T-helper 2 cell treated with Interferon-gamma antibody and Interleukin-4, amounts not matched to agents 5 μg/mL and 100 μg/mL, for 36 hours (primary cell): ENCODE results near the gene NTN4.
"Not testable (repeated sequence)": the region's sequence is repeated elsewhere in the genome, so short reads cannot be mapped to it uniquely, and the experiment has no call there.

Experiments
- DNase-seq: peaks from one replicate; pipeline ENCODE4 v3.0.0; 2021; ENCODE audit warnings: low spot score
- H3K27ac Mint-ChIP-seq: one replicate; pipeline ENCODE4 v1.8.0; 2021; ENCODE audit warnings: mild to moderate bottlenecking, mixed read lengths
- H3K27me3 Mint-ChIP-seq: one replicate; pipeline ENCODE4 v1.8.0; 2021; ENCODE audit warnings: low read depth, mixed read lengths
- H3K36me3 Mint-ChIP-seq: one replicate; pipeline ENCODE4 v1.8.0; 2021; ENCODE audit warnings: low read depth, mixed read lengths
- H3K4me1 Mint-ChIP-seq: one replicate; pipeline ENCODE4 v1.8.0; 2021; ENCODE audit warnings: low read depth, mixed read lengths
- H3K4me3 Mint-ChIP-seq: one replicate; pipeline ENCODE4 v1.8.0; 2022; ENCODE audit warnings: mild to moderate bottlenecking, moderate library complexity, mixed read lengths
- H3K9me3 Mint-ChIP-seq: one replicate; pipeline ENCODE4 v1.8.0; 2021; ENCODE audit warnings: mixed read lengths

Gene NTN4

GRCh38 chr12:95634622-95635621 lies 155.6 kb downstream of the NTN4 start:
- Mint-ChIP-seq H3K9me3 (no peaks in the 10 kb centered on the region), H3K27me3 (no peaks in the 10 kb centered on the region), H3K36me3 (no peaks in the 10 kb centered on the region), H3K4me3 (no peak overlapping the region), H3K4me1 (no peaks in the 10 kb centered on the region), H3K27ac (no peak overlapping the region)
- DNase-seq = no peak

GRCh38 chr12:95633732-95634465 lies 156.7 kb downstream of the NTN4 start:
- no peaks in the 10 kb centered on the region for H3K27me3 Mint-ChIP-seq
- no peak for DNase-seq
- H3K9me3 Mint-ChIP-seq = no peaks in the 10 kb centered on the region
- no peak overlapping the region for H3K4me3 Mint-ChIP-seq
- H3K27ac Mint-ChIP-seq = no peak overlapping the region
- H3K36me3 Mint-ChIP-seq = no peaks in the 10 kb centered on the region
- no peaks in the 10 kb centered on the region for H3K4me1 Mint-ChIP-seq

- H3K4me1 Mint-ChIP-seq = no peaks in the 10 kb centered on the region
- no peak overlapping the region for H3K27ac Mint-ChIP-seq
- no peaks in the 10 kb centered on the region for H3K27me3 Mint-ChIP-seq
- H3K4me3 Mint-ChIP-seq = no peak overlapping the region
- no peaks in the 10 kb centered on the region for H3K36me3 Mint-ChIP-seq
- DNase-seq = no peak
- no peaks in the 10 kb centered on the region for H3K9me3 Mint-ChIP-seq
Measured at GRCh38 chr12:95633049-95633731, 157.4 kb downstream of the NTN4 start.

GRCh38 chr12:95630496-95630895 lies 160.1 kb downstream of the NTN4 start:
- DNase-seq = no peak
- Mint-ChIP-seq H3K9me3 (no peaks in the 10 kb centered on the region), H3K27ac (no peak overlapping the region), H3K4me1 (no peaks in the 10 kb centered on the region), H3K36me3 (no peaks in the 10 kb centered on the region), H3K27me3 (no peaks in the 10 kb centered on the region), H3K4me3 (no peak overlapping the region)

- Mint-ChIP-seq H3K9me3 (no peaks in the 10 kb centered on the region), H3K4me1 (no peaks in the 10 kb centered on the region), H3K36me3 (no peaks in the 10 kb centered on the region), H3K27ac (no peak overlapping the region), H3K27me3 (no peaks in the 10 kb centered on the region), H3K4me3 (no peak overlapping the region)
- DNase-seq = no peak
Measured at GRCh38 chr12:95629392-95629791, 161.2 kb downstream of the NTN4 start.

GRCh38 chr12:95626854-95627253 lies 163.7 kb downstream of the NTN4 start:
- no peaks in the 10 kb centered on the region for H3K36me3 Mint-ChIP-seq

GRCh38 chr12:95625012-95625411 lies 165.6 kb downstream of the NTN4 start:
- H3K9me3 Mint-ChIP-seq = no peaks in the 10 kb centered on the region
- H3K4me3 Mint-ChIP-seq = no peak overlapping the region
- no peak overlapping the region for H3K27ac Mint-ChIP-seq
- no peaks in the 10 kb centered on the region for H3K27me3 Mint-ChIP-seq
- no peaks in the 10 kb centered on the region for H3K36me3 Mint-ChIP-seq
- DNase-seq = no peak
- no peaks in the 10 kb centered on the region for H3K4me1 Mint-ChIP-seq

More at GRCh38 chr12:95626854-95627253, 163.7 kb downstream of the NTN4 start:
- Mint-ChIP-seq H3K27me3 (no peaks in the 10 kb centered on the region), H3K4me3 (no peak overlapping the region), H3K9me3 (no peaks in the 10 kb centered on the region), H3K27ac (no peak overlapping the region), H3K4me1 (no peaks in the 10 kb centered on the region)
- DNase-seq = no peak

GRCh38 chr12:95624589-95624988 lies 166.0 kb downstream of the NTN4 start:
- Mint-ChIP-seq H3K27ac (no peak overlapping the region), H3K4me1 (no peaks in the 10 kb centered on the region)

GRCh38 chr12:95623554-95624170 lies 166.9 kb downstream of the NTN4 start:
- Mint-ChIP-seq H3K36me3 (no peaks in the 10 kb centered on the region), H3K27me3 (no peaks in the 10 kb centered on the region), H3K9me3 (no peaks in the 10 kb centered on the region), H3K27ac (no peak overlapping the region), H3K4me3 (no peak overlapping the region), H3K4me1 (no peaks in the 10 kb centered on the region)
- peak; percentile 6 for DNase-seq

More at GRCh38 chr12:95624589-95624988, 166.0 kb downstream of the NTN4 start:
- no peak for DNase-seq
- Mint-ChIP-seq H3K27me3 (no peaks in the 10 kb centered on the region), H3K9me3 (no peaks in the 10 kb centered on the region), H3K36me3 (no peaks in the 10 kb centered on the region), H3K4me3 (no peak overlapping the region)

GRCh38 chr12:95622879-95623278 lies 167.7 kb downstream of the NTN4 start:
- no peaks in the 10 kb centered on the region for H3K4me1 Mint-ChIP-seq
- no peak overlapping the region for H3K4me3 Mint-ChIP-seq
- H3K27ac Mint-ChIP-seq = no peak overlapping the region
- H3K27me3 Mint-ChIP-seq = no peaks in the 10 kb centered on the region
- DNase-seq = no peak
- H3K9me3 Mint-ChIP-seq = no peaks in the 10 kb centered on the region
- no peaks in the 10 kb centered on the region for H3K36me3 Mint-ChIP-seq

GRCh38 chr12:95621725-95622124 lies 168.8 kb downstream of the NTN4 start:
- H3K27me3 Mint-ChIP-seq = no peaks in the 10 kb centered on the region
- H3K4me3 Mint-ChIP-seq = no peak overlapping the region
- H3K27ac Mint-ChIP-seq = no peak overlapping the region
- no peaks in the 10 kb centered on the region for H3K4me1 Mint-ChIP-seq
- DNase-seq = no peak
- H3K9me3 Mint-ChIP-seq = no peaks in the 10 kb centered on the region
- H3K36me3 Mint-ChIP-seq = no peaks in the 10 kb centered on the region

GRCh38 chr12:95620171-95620570 lies 170.4 kb downstream of the NTN4 start:
- H3K27me3 Mint-ChIP-seq = no peaks in the 10 kb centered on the region
- H3K9me3 Mint-ChIP-seq = no peaks in the 10 kb centered on the region
- no peak overlapping the region for H3K27ac Mint-ChIP-seq
- no peaks in the 10 kb centered on the region for H3K36me3 Mint-ChIP-seq
- no peak for DNase-seq
- H3K4me1 Mint-ChIP-seq = no peaks in the 10 kb centered on the region
- no peak overlapping the region for H3K4me3 Mint-ChIP-seq

GRCh38 chr12:95616470-95616869 lies 174.1 kb downstream of the NTN4 start:
- H3K27ac Mint-ChIP-seq, H3K4me3 Mint-ChIP-seq, H3K9me3 Mint-ChIP-seq, H3K27me3 Mint-ChIP-seq, H3K4me1 Mint-ChIP-seq, DNase-seq, H3K36me3 Mint-ChIP-seq: not testable (repeated sequence)
